Smooth muscle cell (in vitro differentiated cells): ENCODE measurements around the gene FADS3. TPM values are rescaled to one million over a fixed set of nuclear protein-coding genes. Genes with fewer than 3 reads are reported as not detected.

ENCODE experiments used
- DNase-seq: peaks from one replicate; lab custom pipeline; 2025; ENCODE audit not compliant: unreplicated experiment; lab: John Stamatoyannopoulos, UW
- H2AFZ ChIP-seq: fragments of 200-600 bp; sonication (generic); 2 replicates; pipeline ENCODE4 v1.6.0; 2016; ENCODE audit warnings: antibody characterized with exemption, low read depth, mild to moderate bottlenecking
- H3F3A ChIP-seq: fragments of 200-600 bp; sonication (generic); 2 replicates; pipeline ENCODE4 v1.6.0; 2017; ENCODE audit warnings: antibody characterized with exemption, low read depth
- H3K27ac ChIP-seq: fragments of 200-600 bp; sonication (generic); 2 replicates; pipeline ENCODE4 v1.5.1; 2016; ENCODE audit warnings: low read depth, mild to moderate bottlenecking
- H3K27me3 ChIP-seq: fragments of 200-600 bp; sonication (generic); 2 replicates; pipeline ENCODE4 v1.6.1; 2016; ENCODE audit warnings: low read depth, mild to moderate bottlenecking
- H3K36me3 ChIP-seq: fragments of 200-600 bp; sonication (generic); 2 replicates; pipeline ENCODE4 v1.5.1; 2016; ENCODE audit warnings: low read depth
- H3K4me1 ChIP-seq: fragments of 200-600 bp; sonication (generic); 2 replicates; pipeline ENCODE4 v1.5.1; 2016; ENCODE audit warnings: low read depth
- H3K4me2 ChIP-seq: fragments of 200-600 bp; sonication (generic); 2 replicates; pipeline ENCODE4 v1.6.0; 2016; ENCODE audit warnings: mild to moderate bottlenecking
- H3K4me3 ChIP-seq: fragments of 200-600 bp; sonication (generic); 2 replicates; pipeline ENCODE4 v1.5.1; 2016; ENCODE audit warnings: mild to moderate bottlenecking
- H3K79me2 ChIP-seq: fragments of 200-600 bp; sonication (generic); 2 replicates; pipeline ENCODE4 v1.6.0; 2016; ENCODE audit warnings: low read depth, mild to moderate bottlenecking
- H3K9ac ChIP-seq: fragments of 200-600 bp; sonication (generic); 2 replicates; pipeline ENCODE4 v1.6.0; 2016; ENCODE audit warnings: low read depth
- H3K9me3 ChIP-seq: fragments of 200-600 bp; sonication (generic); replicated peaks from 2 replicates; pipeline ENCODE4 v1.5.1; 2016; ENCODE audit warnings: low read depth
- H4K20me1 ChIP-seq: fragments of 200-600 bp; sonication (generic); 2 replicates; pipeline ENCODE4 v1.6.0; 2016; ENCODE audit warnings: low read depth
- CTCF ChIP-seq: fragments of 200-600 bp; sonication (generic); IDR thresholded peaks from 2 replicates; pipeline ENCODE4 v1.5.1; 2017; ENCODE audit warnings: borderline replicate concordance, mild to moderate bottlenecking, antibody characterized with exemption; ENCODE audit not compliant: insufficient read depth, poor library complexity, severe bottlenecking
- WGBS: methylation state at CpG from one replicate; pipeline ENCODE4 v1.1.7; 2016; ENCODE audit warnings: low lambda C conversion rate; 5-methylcytosine and 5-hydroxymethylcytosine counted together
- polyA plus RNA-seq: library from polyadenylated mRNA; unstranded; fragments of >200 nt; fragmentation: Nextera tagmentation; extraction: Ambion mirVana; gene quantifications from 2 replicates; pipeline ENCODE4 v1.2.1, GENCODE V29; 2016
- total RNA-seq: library from RNA; depleted of rRNA; stranded (reverse); fragments of >200 nt; gene quantifications from 2 replicates; pipeline ENCODE4 v1.2.3, GENCODE V29; 2014

Gene FADS3
- total and polyA plus RNA-seq, 2 experiments from 2014 or later = 8.9 to 13.8 TPM

GRCh38 chr11:61908730-61909316, 17.5 kb upstream of the FADS3 start:
- DNase-seq = no peak

GRCh38 chr11:61907871-61908729, 16.8 kb upstream of the FADS3 start:
- WGBS = 96% methylated on average over 21 of the region's 21 CpGs
- H3K27me3 ChIP-seq = no peaks in the 10 kb centered on the region
- DNase-seq = no peak

More at GRCh38 chr11:61908730-61909316, 17.5 kb upstream of the FADS3 start:
- Histone ChIP-seq H2AFZ (no peak overlapping the region), H3K27ac (no peak overlapping the region), H3K4me1 (peaks cover 3% of the 10 kb centered on the region), H4K20me1 (peaks cover 5% of the 10 kb centered on the region), H3K9ac (no peak overlapping the region), H3K9me3 (no peaks in the 10 kb centered on the region), H3K36me3 (no peaks in the 10 kb centered on the region), H3F3A (no peaks in the 10 kb centered on the region), H3K27me3 (no peaks in the 10 kb centered on the region), H3K4me3 (no peak overlapping the region), H3K79me2 (no peaks in the 10 kb centered on the region), H3K4me2 (peak overlapping the region; percentile 62)
- 31% methylated on average over 10 of the region's 10 CpGs for WGBS
- TF ChIP-seq CTCF = no peak

GRCh38 chr11:61907282-61907681, 15.9 kb upstream of the FADS3 start:
- no peaks in the 10 kb centered on the region for H4K20me1 ChIP-seq
- no peak overlapping the region for H3K9ac ChIP-seq
- no peaks in the 10 kb centered on the region for H3K79me2 ChIP-seq
- no peak for TF ChIP-seq CTCF
- H3K4me2 ChIP-seq = no peak overlapping the region
- H3K4me3 ChIP-seq = no peak overlapping the region
- DNase-seq = no peak
- H3K4me1 ChIP-seq = peaks cover 3% of the 10 kb centered on the region
- 92% methylated on average over 18 of the region's 19 CpGs for WGBS
- H2AFZ ChIP-seq = no peak overlapping the region
- no peaks in the 10 kb centered on the region for H3K27me3 ChIP-seq
- no peaks in the 10 kb centered on the region for H3K36me3 ChIP-seq
- no peaks in the 10 kb centered on the region for H3K9me3 ChIP-seq
- H3K27ac ChIP-seq = no peak overlapping the region
- no peaks in the 10 kb centered on the region for H3F3A ChIP-seq

More at GRCh38 chr11:61907871-61908729, 16.8 kb upstream of the FADS3 start:
- H3K27ac ChIP-seq = no peak overlapping the region
- H3K9me3 ChIP-seq = no peaks in the 10 kb centered on the region
- no peak for TF ChIP-seq CTCF
- H3F3A ChIP-seq = no peaks in the 10 kb centered on the region
- no peak overlapping the region for H3K9ac ChIP-seq
- H3K4me1 ChIP-seq = peaks cover 3% of the 10 kb centered on the region
- H3K36me3 ChIP-seq = no peaks in the 10 kb centered on the region
- H3K4me3 ChIP-seq = no peak overlapping the region
- no peak overlapping the region for H3K4me2 ChIP-seq
- no peaks in the 10 kb centered on the region for H3K79me2 ChIP-seq
- no peak overlapping the region for H2AFZ ChIP-seq
- peaks cover 3% of the 10 kb centered on the region for H4K20me1 ChIP-seq
